22Rv1 (cell line): ENCODE data around the gene HOXD10.

ENCODE experiments used
- ZFX ChIP-seq: fragments of 450-650 bp; IDR thresholded peaks from 2 replicates; pipeline ENCODE4 v1.6.1; 2017; ENCODE audit warnings: antibody characterized with exemption, borderline replicate concordance
- TF ChIP-seq, protein P1 (sequence below): fragments of 450-650 bp; IDR thresholded peaks from 2 replicates; pipeline ENCODE4 v1.5.1; 2017; ENCODE audit warnings: mild to moderate bottlenecking

DNA sequence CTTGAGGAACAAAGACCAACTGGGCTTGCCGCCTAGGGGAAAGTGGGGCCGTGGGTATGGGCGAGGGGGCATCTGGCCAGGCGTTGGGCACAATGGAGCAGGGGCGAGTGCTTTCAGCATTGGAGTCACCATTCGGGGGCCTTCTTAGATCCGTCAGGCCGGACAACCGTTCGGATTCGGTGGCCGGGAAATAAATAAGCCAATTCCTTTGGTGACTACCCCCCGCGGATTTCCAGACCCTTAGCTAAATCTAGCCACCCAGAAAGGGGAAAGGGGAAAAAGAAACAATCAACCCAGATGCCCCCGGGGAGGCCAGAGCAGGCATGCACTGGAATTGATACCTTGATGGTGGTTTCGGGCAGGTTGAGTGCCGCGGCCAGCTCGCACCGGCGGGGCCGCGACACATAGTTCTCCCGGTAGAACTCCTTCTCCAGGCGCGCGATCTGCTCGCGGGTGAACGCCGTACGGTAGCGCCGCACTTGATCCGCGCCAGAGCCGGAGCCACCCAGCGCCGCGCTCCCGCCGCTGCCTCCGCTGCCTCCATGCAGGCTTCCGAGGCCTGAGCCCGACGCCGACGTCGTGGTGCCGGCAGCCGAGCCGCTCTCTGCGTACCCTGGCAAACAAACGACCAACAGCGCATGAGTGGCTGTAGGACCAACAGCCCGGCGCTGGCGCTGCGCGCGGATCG is 34.6 kb upstream of the HOXD10 start:
- TF ChIP-seq, protein P1, sequence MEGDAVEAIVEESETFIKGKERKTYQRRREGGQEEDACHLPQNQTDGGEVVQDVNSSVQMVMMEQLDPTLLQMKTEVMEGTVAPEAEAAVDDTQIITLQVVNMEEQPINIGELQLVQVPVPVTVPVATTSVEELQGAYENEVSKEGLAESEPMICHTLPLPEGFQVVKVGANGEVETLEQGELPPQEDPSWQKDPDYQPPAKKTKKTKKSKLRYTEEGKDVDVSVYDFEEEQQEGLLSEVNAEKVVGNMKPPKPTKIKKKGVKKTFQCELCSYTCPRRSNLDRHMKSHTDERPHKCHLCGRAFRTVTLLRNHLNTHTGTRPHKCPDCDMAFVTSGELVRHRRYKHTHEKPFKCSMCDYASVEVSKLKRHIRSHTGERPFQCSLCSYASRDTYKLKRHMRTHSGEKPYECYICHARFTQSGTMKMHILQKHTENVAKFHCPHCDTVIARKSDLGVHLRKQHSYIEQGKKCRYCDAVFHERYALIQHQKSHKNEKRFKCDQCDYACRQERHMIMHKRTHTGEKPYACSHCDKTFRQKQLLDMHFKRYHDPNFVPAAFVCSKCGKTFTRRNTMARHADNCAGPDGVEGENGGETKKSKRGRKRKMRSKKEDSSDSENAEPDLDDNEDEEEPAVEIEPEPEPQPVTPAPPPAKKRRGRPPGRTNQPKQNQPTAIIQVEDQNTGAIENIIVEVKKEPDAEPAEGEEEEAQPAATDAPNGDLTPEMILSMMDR: no peak
- TF ChIP-seq ZFX: no peak
